Inferior parietal cortex (tissue), 1 donor: Measurements from ENCODE around the gene EIF3L.
A peak's percentile ranks its signal among the peaks of the same experiment; 100 is the strongest.

Experiments used
- DNase-seq: peaks from one replicate; pipeline ENCODE4 v3.0.0-alpha.2; 2016; ENCODE audit errors: extremely low spot score

Gene EIF3L

GRCh38 chr22:37854946-37855345 is 5.7 kb downstream of the EIF3L start:
- no peak for DNase-seq

- no peak for DNase-seq
Observed at GRCh38 chr22:37855462-37855861, 6.2 kb downstream of the EIF3L start.

- DNase-seq, result no peak
Observed at GRCh38 chr22:37860796-37861421, 11.7 kb downstream of the EIF3L start.

GRCh38 chr22:37862570-37863325 is 13.5 kb downstream of the EIF3L start:
- no peak for DNase-seq

GRCh38 chr22:37865510-37865909 is 16.3 kb downstream of the EIF3L start:
- no peak for DNase-seq

GRCh38 chr22:37870273-37870672 is 21.1 kb downstream of the EIF3L start:
- no peak for DNase-seq

GRCh38 chr22:37880668-37881440 is 31.6 kb downstream of the EIF3L start:
- no peak for DNase-seq

- no peak for DNase-seq
Observed at GRCh38 chr22:37884420-37884819, 35.2 kb downstream of the EIF3L start.

GRCh38 chr22:37887584-37888378 is 38.6 kb downstream of the EIF3L start:
- DNase-seq, result peak; percentile 74

- no peak for DNase-seq
Observed at GRCh38 chr22:37891926-37892325, 42.7 kb downstream of the EIF3L start.

GRCh38 chr22:37892566-37893335 is 43.5 kb downstream of the EIF3L start:
- DNase-seq, result peak; percentile 78

- no peak for DNase-seq
Observed at GRCh38 chr22:37893583-37893983, 44.4 kb downstream of the EIF3L start.

GRCh38 chr22:37894939-37895670 is 45.9 kb downstream of the EIF3L start:
- DNase-seq, result no peak

- no peak for DNase-seq
Observed at GRCh38 chr22:37896181-37896592, 47.0 kb downstream of the EIF3L start.

GRCh38 chr22:37896939-37897338 is 47.7 kb downstream of the EIF3L start:
- DNase-seq, result no peak

GRCh38 chr22:37897807-37898206 is 48.6 kb downstream of the EIF3L start:
- no peak for DNase-seq

- no peak for DNase-seq
Observed at GRCh38 chr22:37898441-37899181, 49.4 kb downstream of the EIF3L start.

GRCh38 chr22:37904572-37905533 is 55.6 kb downstream of the EIF3L start:
- DNase-seq, result no peak
